Measurements from ENCODE around the gene IFNA4. TPM values are rescaled to one million over a fixed set of nuclear protein-coding genes. Genes with fewer than 3 reads are reported as not detected.

The IFNA4 gene
- total RNA-seq, 3 donors from 2014 or later (not counting 1 experiment from before 2014, with no cell fraction given): not detected

DNA sequence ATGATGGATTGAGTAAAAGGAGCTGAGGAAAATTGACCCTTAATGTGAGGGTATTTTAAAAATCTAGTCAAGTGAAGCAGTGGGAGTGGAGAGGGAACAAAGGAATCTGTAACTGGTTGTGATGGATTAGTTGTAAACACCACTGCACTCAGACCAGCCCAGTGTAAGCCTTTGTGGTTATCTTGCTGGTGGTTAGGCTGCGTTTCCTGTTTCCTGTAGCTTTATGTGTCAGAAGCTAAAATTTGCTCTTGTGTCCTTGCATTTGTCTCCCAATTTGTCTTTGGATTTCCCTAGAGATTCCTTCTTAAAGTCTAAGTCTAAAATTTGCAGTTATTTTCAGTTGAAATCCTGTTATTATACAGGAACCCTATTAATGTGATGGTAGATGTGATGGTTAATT, 27.2 kb downstream of the IFNA4 start:
- Mint-ChIP-seq H3K4me3 (peak overlapping the region; percentile 82), H3K27me3 (ENCODE audit: low read depth in 2 of 2) (no peaks in the 10 kb centered on the region), H3K4me1 (peaks cover 49 to 53% of the 10 kb centered on the region in 2 donors), H3K27ac (peak overlapping the region; percentile 57 to 83), H3K36me3 (no peaks in the 10 kb centered on the region), H3K9me3 (peaks cover 0 to 6% of the 10 kb centered on the region in 2 donors)
- no peaks in the 10 kb centered on the region for H3K9me3 ChIP-seq (ENCODE audit: control insufficient read depth, insufficient read depth, low read length)
- ATAC-seq: peak; percentile 79 to 99 (median 82)
- intact Hi-C loops (cut with micrococcal nuclease): no loop called here
- no peaks in the 10 kb centered on the region for H3K27me3 ChIP-seq (ENCODE audit: control insufficient read depth, insufficient read depth, low read length)
- no peaks in the 10 kb centered on the region for H3K36me3 ChIP-seq (ENCODE audit: control insufficient read depth, insufficient read depth, low read length)
- no peak overlapping the region for H3K27ac ChIP-seq (ENCODE audit: low read length)
- WGBS (ENCODE audit: insufficient coverage): 0% methylated on average over 1 of the region's 1 CpG
- H3K4me1 ChIP-seq (ENCODE audit: control insufficient read depth, insufficient read depth, low read length): peaks cover 4% of the 10 kb centered on the region
- peak; percentile 33 to 64 for DNase-seq
- H3K4me3 ChIP-seq (ENCODE audit: low read length): no peak overlapping the region
- TF ChIP-seq, protein P1, sequence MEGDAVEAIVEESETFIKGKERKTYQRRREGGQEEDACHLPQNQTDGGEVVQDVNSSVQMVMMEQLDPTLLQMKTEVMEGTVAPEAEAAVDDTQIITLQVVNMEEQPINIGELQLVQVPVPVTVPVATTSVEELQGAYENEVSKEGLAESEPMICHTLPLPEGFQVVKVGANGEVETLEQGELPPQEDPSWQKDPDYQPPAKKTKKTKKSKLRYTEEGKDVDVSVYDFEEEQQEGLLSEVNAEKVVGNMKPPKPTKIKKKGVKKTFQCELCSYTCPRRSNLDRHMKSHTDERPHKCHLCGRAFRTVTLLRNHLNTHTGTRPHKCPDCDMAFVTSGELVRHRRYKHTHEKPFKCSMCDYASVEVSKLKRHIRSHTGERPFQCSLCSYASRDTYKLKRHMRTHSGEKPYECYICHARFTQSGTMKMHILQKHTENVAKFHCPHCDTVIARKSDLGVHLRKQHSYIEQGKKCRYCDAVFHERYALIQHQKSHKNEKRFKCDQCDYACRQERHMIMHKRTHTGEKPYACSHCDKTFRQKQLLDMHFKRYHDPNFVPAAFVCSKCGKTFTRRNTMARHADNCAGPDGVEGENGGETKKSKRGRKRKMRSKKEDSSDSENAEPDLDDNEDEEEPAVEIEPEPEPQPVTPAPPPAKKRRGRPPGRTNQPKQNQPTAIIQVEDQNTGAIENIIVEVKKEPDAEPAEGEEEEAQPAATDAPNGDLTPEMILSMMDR (IDR thresholded peaks at IDR 0.05): no peak

DNA sequence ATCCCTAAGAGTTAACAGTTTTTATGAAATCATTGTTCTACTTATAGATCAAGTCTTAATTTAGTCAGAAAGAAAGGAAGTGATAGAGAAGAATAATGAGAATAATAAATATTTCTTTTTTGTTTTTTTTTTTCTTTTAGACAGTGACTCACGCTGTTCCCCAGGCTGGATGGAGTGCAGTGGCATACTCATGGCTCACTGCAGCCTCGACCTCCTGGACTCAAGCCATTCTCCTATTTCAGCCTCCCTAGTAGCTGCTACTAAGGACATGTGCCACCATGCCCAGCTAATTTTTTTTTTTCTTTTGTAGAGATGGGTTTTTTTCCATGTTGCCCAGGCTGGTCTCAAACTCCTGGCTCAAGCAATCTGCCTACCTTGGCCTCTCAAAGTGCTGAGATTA, 31.9 kb downstream of the IFNA4 start:
- no peaks in the 10 kb centered on the region for H3K9me3 ChIP-seq (ENCODE audit: control insufficient read depth, insufficient read depth, low read length)
- no peaks in the 10 kb centered on the region for H3K36me3 ChIP-seq (ENCODE audit: control insufficient read depth, insufficient read depth, low read length)
- H3K4me1 Mint-ChIP-seq: peaks cover 21 to 27% of the 10 kb centered on the region in 2 donors
- peaks cover 0 to 6% of the 10 kb centered on the region in 2 donors for H3K9me3 Mint-ChIP-seq
- H3K27me3 Mint-ChIP-seq (ENCODE audit: low read depth in 2 of 2): no peaks in the 10 kb centered on the region
- TF ChIP-seq, protein P1 (IDR thresholded peaks at IDR 0.05): no peak
- intact Hi-C loops (cut with micrococcal nuclease): no loop called here
- H3K36me3 Mint-ChIP-seq: no peaks in the 10 kb centered on the region
- H3K27ac Mint-ChIP-seq: no peak overlapping the region
- H3K27me3 ChIP-seq (ENCODE audit: control insufficient read depth, insufficient read depth, low read length): no peaks in the 10 kb centered on the region
- 95% methylated on average over 2 of the region's 2 CpGs for WGBS (ENCODE audit: insufficient coverage)
- no peak overlapping the region for H3K4me3 ChIP-seq (ENCODE audit: low read length)
- no peak overlapping the region for H3K27ac ChIP-seq (ENCODE audit: low read length)
- no peak for DNase-seq
- H3K4me3 Mint-ChIP-seq: no peak overlapping the region
- no peaks in the 10 kb centered on the region for H3K4me1 ChIP-seq (ENCODE audit: control insufficient read depth, insufficient read depth, low read length)
- no peak for ATAC-seq

DNA sequence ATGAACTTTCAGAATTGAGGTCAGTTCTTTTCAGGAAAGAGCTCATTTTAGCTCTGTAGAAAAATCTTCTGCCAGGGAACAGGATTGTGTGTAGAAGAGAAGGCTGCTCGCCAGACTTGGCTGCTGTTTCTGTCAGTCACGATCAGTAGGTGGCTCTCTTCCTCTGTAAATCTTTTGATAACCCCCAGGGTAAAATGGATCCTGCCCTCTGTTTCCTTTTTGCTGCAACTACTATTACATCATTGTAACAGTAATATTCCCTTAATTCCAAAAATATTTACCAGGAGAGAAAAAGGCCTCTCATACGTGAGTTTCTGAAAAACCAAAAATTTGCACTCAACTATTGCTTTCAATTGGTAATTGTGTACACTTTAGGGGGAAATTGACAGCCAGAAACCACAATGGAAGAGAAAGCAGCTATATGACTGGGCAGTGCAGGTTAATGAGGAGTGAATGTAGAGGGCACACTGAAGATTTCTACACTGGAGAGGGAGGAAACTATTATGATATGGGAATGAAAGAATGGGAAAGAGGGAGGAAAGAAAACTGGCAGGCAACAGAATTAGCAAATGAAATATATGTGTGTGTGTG, 33.3 kb downstream of the IFNA4 start:
- peak overlapping the region in 1 of 2 donors; percentile 63 for H3K27ac Mint-ChIP-seq
- Histone ChIP-seq H3K27ac (ENCODE audit: low read length) (no peak overlapping the region), H3K36me3 (ENCODE audit: control insufficient read depth, insufficient read depth, low read length) (no peaks in the 10 kb centered on the region), H3K4me3 (ENCODE audit: low read length) (no peak overlapping the region), H3K27me3 (ENCODE audit: control insufficient read depth, insufficient read depth, low read length) (no peaks in the 10 kb centered on the region), H3K4me1 (ENCODE audit: control insufficient read depth, insufficient read depth, low read length) (no peaks in the 10 kb centered on the region), H3K9me3 (ENCODE audit: control insufficient read depth, insufficient read depth, low read length) (no peaks in the 10 kb centered on the region)
- H3K27me3 Mint-ChIP-seq (ENCODE audit: low read depth in 2 of 2): peaks cover 0 to 3% of the 10 kb centered on the region in 2 donors
- peak in 1 of 2 donors; percentile 52 for DNase-seq
- H3K9me3 Mint-ChIP-seq: peaks cover 0 to 6% of the 10 kb centered on the region in 2 donors
- H3K4me3 Mint-ChIP-seq: peak overlapping the region; percentile 30
- intact Hi-C loops (cut with micrococcal nuclease): no loop called here
- peaks cover 11 to 18% of the 10 kb centered on the region in 2 donors for H3K4me1 Mint-ChIP-seq
- ATAC-seq: peak; percentile 61 to 69 (median 63)
- H3K36me3 Mint-ChIP-seq: peaks cover under 1% of the 10 kb centered on the region
- 10% methylated on average over 2 of the region's 3 CpGs for WGBS (ENCODE audit: insufficient coverage)
- TF ChIP-seq, protein P1 (IDR thresholded peaks at IDR 0.05): peak; percentile 29
